ENCODE results near the gene DUS1L.

GRCh38 chr17:82043507-82043906, 22.1 kb downstream of the DUS1L start:
- TF ChIP-seq, protein P1, sequence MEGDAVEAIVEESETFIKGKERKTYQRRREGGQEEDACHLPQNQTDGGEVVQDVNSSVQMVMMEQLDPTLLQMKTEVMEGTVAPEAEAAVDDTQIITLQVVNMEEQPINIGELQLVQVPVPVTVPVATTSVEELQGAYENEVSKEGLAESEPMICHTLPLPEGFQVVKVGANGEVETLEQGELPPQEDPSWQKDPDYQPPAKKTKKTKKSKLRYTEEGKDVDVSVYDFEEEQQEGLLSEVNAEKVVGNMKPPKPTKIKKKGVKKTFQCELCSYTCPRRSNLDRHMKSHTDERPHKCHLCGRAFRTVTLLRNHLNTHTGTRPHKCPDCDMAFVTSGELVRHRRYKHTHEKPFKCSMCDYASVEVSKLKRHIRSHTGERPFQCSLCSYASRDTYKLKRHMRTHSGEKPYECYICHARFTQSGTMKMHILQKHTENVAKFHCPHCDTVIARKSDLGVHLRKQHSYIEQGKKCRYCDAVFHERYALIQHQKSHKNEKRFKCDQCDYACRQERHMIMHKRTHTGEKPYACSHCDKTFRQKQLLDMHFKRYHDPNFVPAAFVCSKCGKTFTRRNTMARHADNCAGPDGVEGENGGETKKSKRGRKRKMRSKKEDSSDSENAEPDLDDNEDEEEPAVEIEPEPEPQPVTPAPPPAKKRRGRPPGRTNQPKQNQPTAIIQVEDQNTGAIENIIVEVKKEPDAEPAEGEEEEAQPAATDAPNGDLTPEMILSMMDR (IDR thresholded peaks at IDR 0.05; ENCODE audit: poor library complexity): no peak
- TF ChIP-seq EZH2 (IDR thresholded peaks at IDR 0.05; ENCODE audit: borderline replicate concordance): no peak
- no peak for TF ChIP-seq EZH2phosphoT487 (IDR thresholded peaks at IDR 0.05; ENCODE audit: low read depth, severe bottlenecking, unreplicated experiment)
